B cell (primary cell): ENCODE data around the gene TLE6.

Source experiments
- EZH2 ChIP-seq: IDR thresholded peaks from 2 replicates; pipeline ENCODE4 v1.6.1; 2012; ENCODE audit warnings: borderline replicate concordance, low read depth, mild to moderate bottlenecking, moderate library complexity, low read length; ENCODE audit not compliant: insufficient read depth, poor library complexity, severe bottlenecking
- TF ChIP-seq, protein P1 (sequence below): fragments of 200-600 bp; IDR thresholded peaks from one replicate; pipeline ENCODE4 v1.8.0; 2022; ENCODE audit warnings: antibody characterized with exemption, mild to moderate bottlenecking

DNA sequence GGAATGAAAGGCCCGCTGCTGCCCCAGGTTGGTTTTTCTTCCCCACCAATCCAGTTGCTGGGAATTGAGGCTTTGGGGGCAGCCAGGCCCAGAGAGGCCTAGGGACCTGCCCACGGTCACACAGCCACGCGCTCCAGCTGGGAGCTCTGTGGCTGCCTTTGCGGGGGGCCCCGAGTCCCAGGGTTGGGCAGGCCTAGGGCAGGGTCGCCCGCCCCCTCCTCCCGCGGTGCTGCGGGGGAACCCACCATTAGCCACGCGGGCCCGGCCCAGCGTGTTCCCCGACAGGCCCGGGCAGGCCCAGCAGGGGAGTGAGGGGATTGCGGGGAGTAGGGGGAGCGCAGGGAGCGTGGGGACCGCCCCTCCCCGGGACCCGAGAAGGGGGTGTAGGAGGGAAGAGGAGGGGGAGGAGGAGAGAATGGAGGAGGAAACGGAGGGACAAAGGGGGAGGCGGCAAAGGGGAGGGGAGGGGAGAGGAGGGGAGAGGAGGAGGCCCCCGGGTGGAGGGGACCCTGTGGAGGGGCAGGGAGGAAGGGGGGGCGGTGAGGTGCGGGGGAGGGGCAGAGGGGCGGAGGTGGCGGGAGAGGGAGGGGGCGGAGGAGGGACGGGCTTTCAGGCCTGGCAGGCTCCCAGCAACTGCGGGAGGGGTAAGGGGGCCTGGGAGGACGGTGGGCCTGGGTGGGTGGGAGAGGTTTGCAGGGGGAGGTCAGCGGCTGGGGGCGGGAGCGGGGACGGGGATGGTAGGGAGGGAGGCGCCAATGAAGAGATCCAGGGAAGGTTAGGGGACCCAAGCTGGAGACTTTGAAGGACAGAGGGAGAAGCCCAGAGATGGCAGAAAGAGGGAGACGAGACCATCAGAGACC is 64.6 kb downstream of the TLE6 start:
- TF ChIP-seq, protein P1, sequence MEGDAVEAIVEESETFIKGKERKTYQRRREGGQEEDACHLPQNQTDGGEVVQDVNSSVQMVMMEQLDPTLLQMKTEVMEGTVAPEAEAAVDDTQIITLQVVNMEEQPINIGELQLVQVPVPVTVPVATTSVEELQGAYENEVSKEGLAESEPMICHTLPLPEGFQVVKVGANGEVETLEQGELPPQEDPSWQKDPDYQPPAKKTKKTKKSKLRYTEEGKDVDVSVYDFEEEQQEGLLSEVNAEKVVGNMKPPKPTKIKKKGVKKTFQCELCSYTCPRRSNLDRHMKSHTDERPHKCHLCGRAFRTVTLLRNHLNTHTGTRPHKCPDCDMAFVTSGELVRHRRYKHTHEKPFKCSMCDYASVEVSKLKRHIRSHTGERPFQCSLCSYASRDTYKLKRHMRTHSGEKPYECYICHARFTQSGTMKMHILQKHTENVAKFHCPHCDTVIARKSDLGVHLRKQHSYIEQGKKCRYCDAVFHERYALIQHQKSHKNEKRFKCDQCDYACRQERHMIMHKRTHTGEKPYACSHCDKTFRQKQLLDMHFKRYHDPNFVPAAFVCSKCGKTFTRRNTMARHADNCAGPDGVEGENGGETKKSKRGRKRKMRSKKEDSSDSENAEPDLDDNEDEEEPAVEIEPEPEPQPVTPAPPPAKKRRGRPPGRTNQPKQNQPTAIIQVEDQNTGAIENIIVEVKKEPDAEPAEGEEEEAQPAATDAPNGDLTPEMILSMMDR: no peak
- TF ChIP-seq EZH2: no peak
